Measurements from ENCODE around the gene APOB. TPM values are rescaled to one million over a fixed set of nuclear protein-coding genes. Genes with fewer than 3 reads are reported as not detected.

APOB gene
- total and polyA plus RNA-seq, 2 of the 13 experiments (the other 11 are each of a cell fraction or from before 2014, with no cell fraction given), result 1,569 to 2,515 TPM

DNA sequence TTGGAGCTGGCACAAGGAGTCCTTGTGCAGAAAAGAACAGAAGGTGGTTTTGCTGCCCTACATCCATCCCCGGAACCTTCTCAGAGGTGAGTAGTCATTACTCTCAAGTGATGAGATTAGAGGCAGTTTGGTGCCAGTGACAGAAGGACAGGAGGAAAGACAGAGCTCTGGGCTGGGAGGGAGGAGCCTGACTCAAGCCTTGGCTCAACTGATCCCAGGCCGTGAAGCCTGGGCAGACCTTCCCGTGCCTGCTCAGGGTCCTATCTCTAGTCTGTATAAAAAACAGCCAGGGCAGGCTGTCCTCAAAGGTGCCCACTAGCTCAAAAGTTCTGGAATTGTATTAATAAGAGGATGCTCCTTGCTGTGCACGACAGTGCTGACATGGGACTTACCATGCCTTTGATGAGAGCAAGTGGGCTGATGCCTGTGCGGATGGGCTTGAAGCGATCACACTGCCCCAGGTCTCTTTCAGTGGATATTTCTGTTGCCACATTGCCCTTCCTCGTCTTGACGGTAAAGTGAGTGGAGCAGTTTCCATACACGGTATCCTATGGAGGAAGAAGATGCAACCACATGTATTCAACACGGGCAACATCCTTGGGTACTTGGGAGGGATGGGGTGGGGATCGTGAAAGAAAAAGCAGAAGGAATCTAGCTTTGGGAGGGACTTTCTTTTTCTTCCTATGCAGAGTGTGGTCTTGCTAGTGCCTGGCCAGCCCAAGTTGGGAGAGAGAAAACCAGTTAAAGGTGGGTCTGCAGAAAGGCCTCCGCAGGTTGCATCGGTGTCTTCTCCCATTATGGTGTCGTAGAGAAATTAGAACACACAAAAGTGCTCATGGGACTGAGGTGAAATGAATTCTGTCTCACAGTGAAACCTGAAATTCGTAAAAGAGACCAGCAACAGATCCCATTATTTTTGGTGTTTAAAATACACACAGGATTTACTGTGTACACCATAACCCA lies 6.9 kb downstream of the APOB start:
- ChIA-PET POLR2A (interaction anchor here (0.8 to 13.2 kb wide), 19 partner anchors 10 to 371 kb away, joined by 3 to 317 read pairs (median 7); no protein-coding TSS in a partner anchor), CTCF (ENCODE audit: low intra/inter-chr PET ratio, low total read pairs) (no interaction called here)
- H3K9ac ChIP-seq (ENCODE audit: insufficient read depth, low read depth, low read length), result 0 out of 2 replicates have a peak overlapping the region, but pooled peaks have one; percentile 0
- DNase-seq (ENCODE audit: low spot score) (no peak), FAIRE-seq (no peak), ATAC-seq (peak; percentile 2)
- H3K27me3 ChIP-seq (ENCODE audit: control insufficient read depth in 1 of 2, insufficient read depth in 2 of 2, low read length in 2 of 2), result no peaks in the 10 kb centered on the region; a peak in 1 of 5 replicates
- no peak overlapping the region for H2AFZ ChIP-seq (ENCODE audit: low read length)
- intact Hi-C loops (cut with micrococcal nuclease; ENCODE audit: unreplicated experiment) (no loop called here), in situ Hi-C loops (cut with HindIII; ENCODE audit: extremely low pct_ligation_motif_present, low pct_unique_long_range_greater_than_20kb) (no loop called here)
- H3K4me3 ChIP-seq (replicated peaks in 1 of 3; ENCODE audit: insufficient read depth in 1 of 3, low read depth in 2 of 3, low read length in 3 of 3), result peak overlapping the region in 1 of 3 experiments; percentile 13; a peak in 3 of 6 replicates
- peaks cover 67 to 100% of the 10 kb centered on the region in 2 experiments for H3K36me3 ChIP-seq (replicated peaks in 1 of 2; ENCODE audit: control insufficient read depth in 1 of 2, insufficient read depth in 2 of 2, low read length in 2 of 2)
- no TSS peak for BruUV-seq (replicated peaks)
- peaks cover 96% of the 10 kb centered on the region for H3K79me2 ChIP-seq (ENCODE audit: insufficient read depth, low read length)
- peak overlapping the region; percentile 1 for H3K27ac ChIP-seq (ENCODE audit: extremely low read length, insufficient read depth, low read length)
- 90% methylated on average over 15 of the region's 15 CpGs for WGBS (ENCODE audit: low lambda C conversion rate)
- peak overlapping the region; percentile 93 for H3K4me2 ChIP-seq (ENCODE audit: low read depth, low read length)
- H3K9me3 ChIP-seq (ENCODE audit: low read length), result no peaks in the 10 kb centered on the region
- peaks cover 96% of the 10 kb centered on the region for H3K4me1 ChIP-seq (ENCODE audit: insufficient read depth, low read length)
- H4K20me1 ChIP-seq (ENCODE audit: insufficient read depth, low read length), result peaks cover 100% of the 10 kb centered on the region
- TF ChIP-seq ETV6 (CRISPR knock-in tag; conservative IDR thresholded peaks at IDR 0.05), result 0 out of 2 replicates have a peak, but pooled peaks have one; percentile 15
- TF ChIP-seq DMAP1 (CRISPR knock-in tag; IDR thresholded peaks at IDR 0.05), result 0 out of 2 replicates have a peak, but pooled peaks have one; percentile 15
- no peak for TF ChIP-seq KLF16 (CRISPR knock-in tag; IDR thresholded peaks at IDR 0.05)
- 0 out of 2 replicates have a peak, but pooled peaks have one; percentile 17 for TF ChIP-seq JDP2 (CRISPR knock-in tag; IDR thresholded peaks at IDR 0.05; ENCODE audit: borderline replicate concordance)
- peak; percentile 37; the same call in 1 of the 2 replicates for TF ChIP-seq SIN3A (IDR thresholded peaks at IDR 0.05; ENCODE audit: borderline replicate concordance, low read depth, low read length)
- no peak for TF ChIP-seq MATR3 (CRISPR knock-in tag; IDR thresholded peaks at IDR 0.05)
- TF ChIP-seq ZNF891 (CRISPR knock-in tag; IDR thresholded peaks at IDR 0.05), result no peak
- TF ChIP-seq NCOR1 (IDR thresholded peaks at IDR 0.05; ENCODE audit: borderline replicate concordance, low read length), result no peak
- TF ChIP-seq ZNF503 (CRISPR knock-in tag; IDR thresholded peaks at IDR 0.05), result no peak
- no peak for TF ChIP-seq KLF12 (CRISPR knock-in tag; IDR thresholded peaks at IDR 0.05; ENCODE audit: borderline replicate concordance)
- TF ChIP-seq HNRNPK (IDR thresholded peaks at IDR 0.05; ENCODE audit: low read depth, low read length, poor library complexity, severe bottlenecking), result no peak
- no peak for TF ChIP-seq ZNF337 (CRISPR knock-in tag; IDR thresholded peaks at IDR 0.05; ENCODE audit: borderline replicate concordance, low read depth)
- no peak for TF ChIP-seq NFIC (IDR thresholded peaks at IDR 0.05; ENCODE audit: low read length)
- TF ChIP-seq FIP1L1 (IDR thresholded peaks at IDR 0.05; ENCODE audit: borderline replicate concordance, insufficient read depth, low read depth, low read length), result 0 out of 2 replicates have a peak, but pooled peaks have one; percentile 41
- no peak for TF ChIP-seq KLF11 (CRISPR knock-in tag; IDR thresholded peaks at IDR 0.05)
- TF ChIP-seq MAZ (IDR thresholded peaks at IDR 0.05; ENCODE audit: borderline replicate concordance, low read depth, low read length), result no peak
- TF ChIP-seq MAZ (CRISPR knock-in tag; IDR thresholded peaks at IDR 0.05; ENCODE audit: low read depth), result peak; percentile 52; the same call in 1 of the 2 replicates
- TF ChIP-seq PHF5A (CRISPR knock-in tag; IDR thresholded peaks at IDR 0.05; ENCODE audit: low read depth, unreplicated experiment), result peak; percentile 11
- peak in 1 of 2 experiments; percentile 83; a peak in 2 of 4 replicates for TF ChIP-seq POLR2A (IDR thresholded peaks at IDR 0.05; ENCODE audit: insufficient read depth in 1 of 2, low read depth in 2 of 2, low read length in 2 of 2)
- no peak for TF ChIP-seq ZNF264 (CRISPR knock-in tag; IDR thresholded peaks at IDR 0.05)
- TF ChIP-seq IRF2 (CRISPR knock-in tag; IDR thresholded peaks at IDR 0.05), result no peak

All from HepG2 (cell line).